OCI-LY3 (cell line): ENCODE data around the gene PCMTD2.
"Not testable (repeated sequence)": the region's sequence is repeated elsewhere in the genome, so short reads cannot be mapped to it uniquely, and the experiment has no call there.

ENCODE experiments used
- H2AFZ ChIP-seq: fragments of 200-600, 300-600 bp; shearing (Covaris generic); 2 replicates; pipeline ENCODE4 v1.6.0; 2014; ENCODE audit warnings: antibody characterized with exemption, low read depth, low read length
- H3K27ac ChIP-seq: fragments of 200-600, 300-600 bp; sonication (generic); 2 replicates; pipeline ENCODE4 v1.5.1; 2014; ENCODE audit warnings: mild to moderate bottlenecking, low read length, moderate library complexity, mixed read lengths
- H3K27me3 ChIP-seq: fragments of 200-600, 300-600 bp; sonication (generic); 2 replicates; pipeline ENCODE4 v1.6.1; 2014; ENCODE audit warnings: low read depth, low read length, mixed read lengths
- H3K36me3 ChIP-seq: fragments of 200-600, 300-600 bp; sonication (generic); replicated peaks from 2 replicates; pipeline ENCODE3; 2014; ENCODE audit warnings: low read depth, low read length, mixed read lengths
- H3K4me1 ChIP-seq: fragments of 300-600, 200-600 bp; sonication (generic); 2 replicates; pipeline ENCODE4 v1.6.1; 2014; ENCODE audit warnings: low read length, mixed read lengths
- H3K4me2 ChIP-seq: fragments of 200-600, 300-600 bp; sonication (generic); 2 replicates; pipeline ENCODE4 v1.6.1; 2014; ENCODE audit warnings: low read length, mixed read lengths
- H3K4me3 ChIP-seq: fragments of 300-600, 200-600 bp; sonication (generic); 2 replicates; pipeline ENCODE4 v1.5.1; 2014; ENCODE audit warnings: antibody characterized with exemption, mild to moderate bottlenecking, low read length, moderate library complexity
- H3K79me2 ChIP-seq: fragments of 300-600, 200-600 bp; shearing (Covaris generic); 2 replicates; pipeline ENCODE4 v1.6.1; 2014; ENCODE audit warnings: mild to moderate bottlenecking, low read length, mixed read lengths
- H3K9ac ChIP-seq: fragments of 300-600, 200-600 bp; shearing (Covaris generic); 2 replicates; pipeline ENCODE4 v1.6.0; 2014; ENCODE audit warnings: mild to moderate bottlenecking, low read length, moderate library complexity
- H3K9me3 ChIP-seq: fragments of 200-600, 300-600 bp; shearing (Covaris generic); 2 replicates; pipeline ENCODE4 v1.6.1; 2014; ENCODE audit warnings: low read length, mixed read lengths; ENCODE audit not compliant: insufficient read depth
- H4K20me1 ChIP-seq: fragments of 200-600, 300-600 bp; sonication (generic); 2 replicates; pipeline ENCODE4 v1.6.1; 2016; ENCODE audit warnings: low read length, mixed read lengths; ENCODE audit not compliant: insufficient read depth
- CTCF ChIP-seq: fragments of 200-600, 300-600 bp; sonication (generic); IDR thresholded peaks from 2 replicates; pipeline ENCODE4 v1.5.1; 2014; ENCODE audit warnings: antibody characterized with exemption, low read length, low read depth
- EZH2phosphoT487 ChIP-seq: fragments of 200-600 bp; shearing (Covaris generic); IDR thresholded peaks from 2 replicates; pipeline ENCODE4 v1.6.1; 2018; ENCODE audit warnings: antibody characterized with exemption, mixed run types, low read depth

PCMTD2 gene

GRCh38 chr20:64233725-64234124, 21.8 kb upstream of the PCMTD2 start:
- no peak overlapping the region for H3K4me2 ChIP-seq
- no peak overlapping the region for H3K27ac ChIP-seq
- H4K20me1 ChIP-seq: no peaks in the 10 kb centered on the region
- H3K36me3 ChIP-seq: no peaks in the 10 kb centered on the region
- H3K4me3 ChIP-seq: no peak overlapping the region
- H3K9ac ChIP-seq: no peak overlapping the region
- no peak overlapping the region for H2AFZ ChIP-seq
- no peaks in the 10 kb centered on the region for H3K9me3 ChIP-seq
- TF ChIP-seq CTCF (no peak), EZH2phosphoT487 (no peak)
- peaks cover 16% of the 10 kb centered on the region for H3K27me3 ChIP-seq
- H3K79me2 ChIP-seq: no peaks in the 10 kb centered on the region
- H3K4me1 ChIP-seq: peaks cover 10% of the 10 kb centered on the region

GRCh38 chr20:64234291-64234791, 21.2 kb upstream of the PCMTD2 start:
- TF ChIP-seq EZH2phosphoT487 (no peak), CTCF (no peak)
- H3K4me3 ChIP-seq: no peak overlapping the region
- H4K20me1 ChIP-seq: no peaks in the 10 kb centered on the region
- no peak overlapping the region for H3K9ac ChIP-seq
- H3K4me1 ChIP-seq: peaks cover 16% of the 10 kb centered on the region
- peaks cover 9% of the 10 kb centered on the region for H3K27me3 ChIP-seq
- no peaks in the 10 kb centered on the region for H3K36me3 ChIP-seq
- no peak overlapping the region for H2AFZ ChIP-seq
- H3K79me2 ChIP-seq: no peaks in the 10 kb centered on the region
- H3K9me3 ChIP-seq: no peaks in the 10 kb centered on the region
- no peak overlapping the region for H3K27ac ChIP-seq
- H3K4me2 ChIP-seq: no peak overlapping the region

GRCh38 chr20:64234921-64235565, 20.5 kb upstream of the PCMTD2 start:
- H3K4me3 ChIP-seq, H3K9ac ChIP-seq, H4K20me1 ChIP-seq, H3K27ac ChIP-seq, H3K27me3 ChIP-seq, H3K4me2 ChIP-seq, H3K9me3 ChIP-seq, H3K79me2 ChIP-seq, H3K36me3 ChIP-seq, H2AFZ ChIP-seq: not testable (repeated sequence)
- H3K4me1 ChIP-seq: peaks cover 23% of the 10 kb centered on the region

GRCh38 chr20:64236137-64237088, 19.1 kb upstream of the PCMTD2 start:
- no peak overlapping the region for H3K27ac ChIP-seq
- H4K20me1 ChIP-seq: no peaks in the 10 kb centered on the region
- no peaks in the 10 kb centered on the region for H3K36me3 ChIP-seq
- no peaks in the 10 kb centered on the region for H3K79me2 ChIP-seq
- H3K9me3 ChIP-seq: no peaks in the 10 kb centered on the region
- TF ChIP-seq CTCF (no peak), EZH2phosphoT487 (no peak)
- H3K4me3 ChIP-seq: no peak overlapping the region
- no peak overlapping the region for H3K9ac ChIP-seq
- H2AFZ ChIP-seq: no peak overlapping the region
- H3K4me2 ChIP-seq: no peak overlapping the region
- peaks cover 30% of the 10 kb centered on the region for H3K4me1 ChIP-seq
- H3K27me3 ChIP-seq: no peaks in the 10 kb centered on the region
